ENCODE results near the gene ARF6.
A peak's percentile ranks its signal among the peaks of the same experiment; 100 is the strongest.
"Not testable (repeated sequence)": the region's sequence is repeated elsewhere in the genome, so short reads cannot be mapped to it uniquely, and the experiment has no call there.

Gene ARF6

GRCh38 chr14:49861699-49862088 lies 31.2 kb upstream of the ARF6 start:
- Histone ChIP-seq H3K9ac (ENCODE audit: low read length in 2 of 2) (peak overlapping the region; percentile 98 to 100), H3K9me3 (ENCODE audit: control insufficient read depth in 2 of 2, low read length in 2 of 2) (no peaks in the 10 kb centered on the region), H3K4me3 (ENCODE audit: low read length in 2 of 2) (peak overlapping the region; percentile 88 to 97), H3K36me3 (ENCODE audit: control insufficient read depth in 2 of 2, insufficient read depth in 2 of 2, low read length in 2 of 2) (no peaks in the 10 kb centered on the region), H3K27me3 (ENCODE audit: control insufficient read depth in 1 of 2, insufficient read depth in 2 of 2, low read length in 2 of 2) (no peaks in the 10 kb centered on the region), H3K4me1 (ENCODE audit: control insufficient read depth, insufficient read depth, low read length) (peaks cover 16% of the 10 kb centered on the region), H3K27ac (ENCODE audit: low read length) (peak overlapping the region; percentile 100)

- peak overlapping the region; percentile 98 to 100 for H3K9ac ChIP-seq (ENCODE audit: low read length in 2 of 2)
- peaks cover 16% of the 10 kb centered on the region for H3K4me1 ChIP-seq (ENCODE audit: control insufficient read depth, insufficient read depth, low read length)
- peak overlapping the region; percentile 100 for H3K27ac ChIP-seq (ENCODE audit: low read length)
- H3K27me3 ChIP-seq (ENCODE audit: control insufficient read depth in 1 of 2, insufficient read depth in 2 of 2, low read length in 2 of 2) = no peaks in the 10 kb centered on the region
- H3K4me3 ChIP-seq (ENCODE audit: low read length in 2 of 2) = peak overlapping the region; percentile 88 to 97
- no peaks in the 10 kb centered on the region for H3K36me3 ChIP-seq (ENCODE audit: control insufficient read depth in 2 of 2, insufficient read depth in 2 of 2, low read length in 2 of 2)
- no peaks in the 10 kb centered on the region for H3K9me3 ChIP-seq (ENCODE audit: control insufficient read depth in 2 of 2, low read length in 2 of 2)
Measured at GRCh38 chr14:49862089-49862673, 30.7 kb upstream of the ARF6 start.

DNA sequence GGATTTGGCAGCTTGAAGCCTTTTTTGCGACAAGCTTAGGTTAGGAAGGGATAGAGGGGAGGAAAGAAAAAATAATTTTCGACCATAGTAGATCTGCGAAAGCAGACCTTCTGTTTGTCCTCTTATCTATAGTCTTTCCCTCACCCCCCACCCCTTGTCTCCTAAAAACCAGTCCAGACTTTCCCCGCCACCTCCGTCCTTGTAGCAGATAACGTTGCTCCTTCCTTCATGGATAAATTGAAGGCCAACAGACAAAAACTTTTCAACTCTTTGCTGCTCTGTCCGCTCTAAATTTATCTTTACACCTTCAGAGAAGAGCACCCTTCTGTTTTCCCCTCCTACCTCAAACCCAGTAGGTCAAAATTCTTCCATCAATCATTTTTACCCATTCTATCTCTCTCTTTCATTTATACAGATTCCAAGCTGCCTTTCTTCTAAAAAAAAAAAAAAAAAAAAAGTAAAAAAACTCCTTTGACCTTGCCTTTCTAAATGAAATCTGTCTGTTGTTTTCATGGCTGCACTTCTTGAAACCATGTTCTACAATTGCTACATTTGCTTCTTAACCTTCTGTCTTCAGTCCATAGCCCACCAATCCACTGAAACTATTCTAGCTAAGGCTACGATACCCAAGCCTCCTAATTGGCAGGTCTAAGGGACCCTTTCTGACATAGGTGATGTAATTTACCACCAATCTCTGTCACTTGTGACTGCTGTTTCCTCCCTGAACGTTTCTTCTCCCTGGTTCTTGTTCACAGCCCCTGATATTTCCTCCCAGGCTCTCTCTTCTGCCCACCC lies 29.2 kb upstream of the ARF6 start:
- Histone ChIP-seq H3K9ac (ENCODE audit: low read length in 2 of 2) (peak overlapping the region; percentile 82 to 100), H3K27me3 (ENCODE audit: control insufficient read depth in 1 of 2, insufficient read depth in 2 of 2, low read length in 2 of 2) (no peaks in the 10 kb centered on the region), H3K9me3 (ENCODE audit: control insufficient read depth in 2 of 2, low read length in 2 of 2) (no peaks in the 10 kb centered on the region), H3K27ac (ENCODE audit: low read length) (peak overlapping the region; percentile 100), H3K4me1 (ENCODE audit: control insufficient read depth, insufficient read depth, low read length) (peaks cover 20% of the 10 kb centered on the region), H3K36me3 (ENCODE audit: control insufficient read depth in 2 of 2, insufficient read depth in 2 of 2, low read length in 2 of 2) (no peaks in the 10 kb centered on the region), H3K4me3 (ENCODE audit: low read length in 2 of 2) (peak overlapping the region; percentile 82 to 96)

GRCh38 chr14:49865431-49865859 lies 27.4 kb upstream of the ARF6 start:
- Histone ChIP-seq H3K9me3 (ENCODE audit: control insufficient read depth in 2 of 2, low read length in 2 of 2) (no peaks in the 10 kb centered on the region), H3K4me1 (ENCODE audit: control insufficient read depth, insufficient read depth, low read length) (peaks cover 16% of the 10 kb centered on the region), H3K9ac (ENCODE audit: low read length in 2 of 2) (no peak overlapping the region), H3K27ac (ENCODE audit: low read length) (no peak overlapping the region), H3K27me3 (ENCODE audit: control insufficient read depth in 1 of 2, insufficient read depth in 2 of 2, low read length in 2 of 2) (no peaks in the 10 kb centered on the region), H3K36me3 (ENCODE audit: control insufficient read depth in 2 of 2, insufficient read depth in 2 of 2, low read length in 2 of 2) (no peaks in the 10 kb centered on the region), H3K4me3 (ENCODE audit: low read length in 2 of 2) (no peak overlapping the region)

DNA sequence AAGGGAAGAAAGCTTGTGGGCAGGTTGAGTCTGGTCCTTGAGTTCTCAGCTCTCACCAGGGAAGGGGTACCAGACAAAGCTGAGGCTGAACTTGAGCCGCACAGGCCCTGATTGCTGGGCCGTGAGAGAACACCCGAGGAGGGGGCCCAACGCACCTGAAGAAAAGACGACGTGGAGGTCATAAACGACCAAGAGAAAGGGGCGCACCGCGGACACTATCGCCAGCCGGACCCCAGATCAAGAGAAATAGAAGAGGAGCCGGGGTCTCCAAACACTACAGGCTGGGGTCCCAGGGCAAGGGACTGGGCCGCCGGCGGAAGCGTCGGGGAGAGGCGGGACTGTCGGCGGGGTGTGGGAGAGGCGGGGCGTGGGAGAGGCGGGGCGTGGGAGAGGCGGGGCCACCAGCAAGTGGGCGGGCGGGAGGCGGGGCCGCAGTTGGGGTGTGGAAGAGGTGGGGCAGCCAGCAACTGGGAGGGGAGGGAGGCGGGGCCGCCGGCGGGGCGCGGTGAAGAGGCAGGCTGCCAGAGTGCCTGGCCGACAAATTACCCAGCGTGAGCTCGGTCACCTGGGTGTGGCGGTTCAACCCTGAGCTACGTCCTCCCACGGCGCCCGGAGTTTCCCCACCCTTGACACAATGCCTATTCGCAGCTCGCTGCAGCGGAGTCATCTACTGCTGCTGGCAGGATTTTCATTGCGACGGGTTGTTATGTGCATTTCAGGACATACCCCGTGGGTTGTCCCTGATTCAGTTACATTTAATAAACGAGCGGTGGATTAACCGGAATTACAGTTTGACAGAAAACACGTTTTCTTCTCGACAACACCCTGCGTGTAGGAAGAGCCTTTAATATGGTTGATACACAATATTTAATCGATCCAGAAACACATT lies 24.8 kb upstream of the ARF6 start:
- Histone ChIP-seq H3K4me3 (ENCODE audit: low read length in 2 of 2) (peak overlapping the region; percentile 84 to 89), H3K9ac (ENCODE audit: low read length in 2 of 2) (peak overlapping the region; percentile 97 to 98), H3K27ac (ENCODE audit: low read length) (peak overlapping the region; percentile 92), H3K27me3 (ENCODE audit: control insufficient read depth in 1 of 2, insufficient read depth in 2 of 2, low read length in 2 of 2) (no peaks in the 10 kb centered on the region), H3K9me3 (ENCODE audit: control insufficient read depth in 2 of 2, low read length in 2 of 2) (no peaks in the 10 kb centered on the region), H3K4me1 (ENCODE audit: control insufficient read depth, insufficient read depth, low read length) (peaks cover 9% of the 10 kb centered on the region), H3K36me3 (ENCODE audit: control insufficient read depth in 2 of 2, insufficient read depth in 2 of 2, low read length in 2 of 2) (no peaks in the 10 kb centered on the region)

DNA sequence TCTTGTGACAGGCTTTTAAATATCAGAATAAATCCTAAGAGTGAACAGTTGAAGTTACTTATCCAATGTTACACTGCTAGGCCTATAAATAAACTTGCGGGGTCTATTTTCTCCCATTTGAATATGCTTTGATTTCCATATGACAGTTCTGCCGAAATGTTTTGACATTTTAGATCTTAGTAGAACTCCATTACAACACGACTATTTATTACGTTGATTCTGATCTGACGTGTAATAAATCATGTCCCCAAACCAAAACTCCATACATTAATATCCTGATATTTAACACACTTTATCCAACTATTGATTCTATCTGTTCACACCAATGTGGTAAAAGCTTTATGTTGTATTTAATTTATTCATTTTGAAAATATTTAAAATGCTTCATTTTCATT lies 24.2 kb upstream of the ARF6 start:
- H3K4me1 ChIP-seq (ENCODE audit: control insufficient read depth, insufficient read depth, low read length) = peaks cover 3% of the 10 kb centered on the region
- no peaks in the 10 kb centered on the region for H3K36me3 ChIP-seq (ENCODE audit: control insufficient read depth in 2 of 2, insufficient read depth in 2 of 2, low read length in 2 of 2)
- peak overlapping the region; percentile 8 for H3K27ac ChIP-seq (ENCODE audit: low read length)
- H3K9me3 ChIP-seq (ENCODE audit: control insufficient read depth in 2 of 2, low read length in 2 of 2) = no peaks in the 10 kb centered on the region
- peak overlapping the region; percentile 34 to 43 for H3K9ac ChIP-seq (ENCODE audit: low read length in 2 of 2)
- peak overlapping the region; percentile 75 to 84 for H3K4me3 ChIP-seq (ENCODE audit: low read length in 2 of 2)
- H3K27me3 ChIP-seq (ENCODE audit: control insufficient read depth in 1 of 2, insufficient read depth in 2 of 2, low read length in 2 of 2) = no peaks in the 10 kb centered on the region

DNA sequence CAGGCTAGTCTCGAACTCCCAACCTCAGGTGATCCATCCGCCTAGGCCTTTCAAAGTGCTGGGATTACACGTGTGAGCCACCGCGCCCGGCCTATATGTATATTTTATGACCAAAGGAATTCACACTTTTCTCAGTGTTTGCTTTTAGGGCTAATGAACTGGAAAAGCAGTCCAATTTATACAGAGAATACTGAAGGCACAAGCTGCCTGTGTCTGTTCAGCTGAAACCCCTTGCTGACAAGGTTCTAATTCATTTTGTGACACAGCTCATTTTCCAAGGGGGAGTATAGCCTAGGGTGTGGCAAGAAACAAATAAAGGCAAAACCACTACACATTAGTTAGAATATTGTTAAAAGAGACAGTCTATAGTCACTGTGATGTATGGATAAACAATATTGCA lies 22.0 kb upstream of the ARF6 start:
- H3K27ac ChIP-seq (ENCODE audit: low read length) = no peak overlapping the region
- peaks cover 3% of the 10 kb centered on the region for H3K4me1 ChIP-seq (ENCODE audit: control insufficient read depth, insufficient read depth, low read length)
- no peak overlapping the region for H3K4me3 ChIP-seq (ENCODE audit: low read length in 2 of 2)
- no peaks in the 10 kb centered on the region for H3K36me3 ChIP-seq (ENCODE audit: control insufficient read depth in 2 of 2, insufficient read depth in 2 of 2, low read length in 2 of 2)
- H3K27me3 ChIP-seq (ENCODE audit: control insufficient read depth in 1 of 2, insufficient read depth in 2 of 2, low read length in 2 of 2) = no peaks in the 10 kb centered on the region
- no peak overlapping the region for H3K9ac ChIP-seq (ENCODE audit: low read length in 2 of 2)
- H3K9me3 ChIP-seq (ENCODE audit: control insufficient read depth in 2 of 2, low read length in 2 of 2) = no peaks in the 10 kb centered on the region

DNA sequence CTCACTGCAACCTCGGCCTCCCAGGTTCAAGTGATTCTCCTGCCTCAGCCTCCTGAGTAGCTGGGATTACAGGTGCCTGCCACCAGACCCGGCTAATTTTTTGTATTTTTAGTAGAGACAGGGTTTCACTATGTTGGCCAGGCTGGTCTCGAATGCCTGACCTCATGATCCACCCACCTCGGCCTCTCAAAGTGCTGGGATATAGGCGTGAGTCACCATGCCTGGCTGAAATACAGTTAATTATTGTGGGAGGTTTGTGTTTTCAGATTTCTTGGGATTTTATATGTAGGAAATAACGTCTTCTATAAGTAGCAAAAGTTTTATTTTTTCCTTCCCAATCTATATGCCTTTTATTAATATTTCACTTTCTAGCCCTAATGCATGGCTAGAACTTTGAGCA lies 19.3 kb upstream of the ARF6 start:
- H3K4me1 ChIP-seq (ENCODE audit: control insufficient read depth, insufficient read depth, low read length); H3K9me3 ChIP-seq (ENCODE audit: control insufficient read depth in 2 of 2, low read length in 2 of 2); H3K27me3 ChIP-seq (ENCODE audit: control insufficient read depth in 1 of 2, insufficient read depth in 2 of 2, low read length in 2 of 2); H3K36me3 ChIP-seq (ENCODE audit: control insufficient read depth in 2 of 2, insufficient read depth in 2 of 2, low read length in 2 of 2); H3K4me3 ChIP-seq (ENCODE audit: low read length in 2 of 2); H3K27ac ChIP-seq (ENCODE audit: low read length); H3K9ac ChIP-seq (ENCODE audit: low read length in 2 of 2): not testable (repeated sequence)

DNA sequence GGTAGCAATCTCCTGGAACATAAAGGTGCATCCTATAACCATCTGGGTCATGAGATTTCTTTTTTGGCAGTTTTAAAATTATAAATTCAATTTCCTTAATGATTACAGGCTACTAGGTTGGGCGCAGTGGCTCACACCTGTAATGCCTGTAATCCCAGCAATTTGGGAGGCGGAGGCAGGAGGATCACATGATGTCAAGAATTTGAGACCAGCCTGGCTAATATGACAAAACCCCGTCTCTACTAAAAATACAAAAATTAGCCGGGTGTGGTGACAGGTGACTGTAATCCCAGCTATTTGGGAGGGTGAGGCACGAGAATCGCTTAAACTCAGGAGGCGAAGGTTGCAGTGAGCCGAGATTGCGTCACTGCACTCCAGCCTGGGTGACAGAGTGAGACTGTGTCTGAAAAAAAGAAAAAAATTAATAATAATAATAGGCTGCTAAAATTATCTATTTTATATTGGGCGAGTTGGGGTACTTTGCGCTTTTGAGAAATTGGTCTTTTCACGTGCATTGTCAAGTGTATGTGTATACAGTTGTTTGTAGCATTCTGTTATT lies 17.2 kb upstream of the ARF6 start:
- no peak overlapping the region for H3K27ac ChIP-seq (ENCODE audit: low read length)
- no peaks in the 10 kb centered on the region for H3K9me3 ChIP-seq (ENCODE audit: control insufficient read depth in 2 of 2, low read length in 2 of 2)
- no peaks in the 10 kb centered on the region for H3K27me3 ChIP-seq (ENCODE audit: control insufficient read depth in 1 of 2, insufficient read depth in 2 of 2, low read length in 2 of 2)
- H3K4me1 ChIP-seq (ENCODE audit: control insufficient read depth, insufficient read depth, low read length) = no peaks in the 10 kb centered on the region
- no peak overlapping the region for H3K4me3 ChIP-seq (ENCODE audit: low read length in 2 of 2)
- no peaks in the 10 kb centered on the region for H3K36me3 ChIP-seq (ENCODE audit: control insufficient read depth in 2 of 2, insufficient read depth in 2 of 2, low read length in 2 of 2)
- no peak overlapping the region for H3K9ac ChIP-seq (ENCODE audit: low read length in 2 of 2)

GRCh38 chr14:49876563-49877127 lies 16.2 kb upstream of the ARF6 start:
- Histone ChIP-seq H3K9ac (ENCODE audit: low read length in 2 of 2) (no peak overlapping the region), H3K4me1 (ENCODE audit: control insufficient read depth, insufficient read depth, low read length) (no peaks in the 10 kb centered on the region), H3K27ac (ENCODE audit: low read length) (no peak overlapping the region), H3K9me3 (ENCODE audit: control insufficient read depth in 2 of 2, low read length in 2 of 2) (no peaks in the 10 kb centered on the region), H3K27me3 (ENCODE audit: control insufficient read depth in 1 of 2, insufficient read depth in 2 of 2, low read length in 2 of 2) (no peaks in the 10 kb centered on the region), H3K36me3 (ENCODE audit: control insufficient read depth in 2 of 2, insufficient read depth in 2 of 2, low read length in 2 of 2) (no peaks in the 10 kb centered on the region), H3K4me3 (ENCODE audit: low read length in 2 of 2) (no peak overlapping the region)
